ENCODE results near the gene IL17A.

- TF ChIP-seq CTCF (IDR thresholded peaks at IDR 0.05), result no peak
- no peak for TF ChIP-seq POLR2A (IDR thresholded peaks at IDR 0.05)
These were observed 18.9 kb upstream of the IL17A start for GRCh38 chr6:52167267-52167666.

Data from lower leg skin (tissue), 3 donors.